ENCODE results near the gene ARHGAP26. TPM values are rescaled to one million over a fixed set of nuclear protein-coding genes. Genes with fewer than 3 reads are reported as not detected.

The ARHGAP26 gene
- polyA plus RNA-seq, 1 donor from 2014 or later = 0.83 TPM

DNA sequence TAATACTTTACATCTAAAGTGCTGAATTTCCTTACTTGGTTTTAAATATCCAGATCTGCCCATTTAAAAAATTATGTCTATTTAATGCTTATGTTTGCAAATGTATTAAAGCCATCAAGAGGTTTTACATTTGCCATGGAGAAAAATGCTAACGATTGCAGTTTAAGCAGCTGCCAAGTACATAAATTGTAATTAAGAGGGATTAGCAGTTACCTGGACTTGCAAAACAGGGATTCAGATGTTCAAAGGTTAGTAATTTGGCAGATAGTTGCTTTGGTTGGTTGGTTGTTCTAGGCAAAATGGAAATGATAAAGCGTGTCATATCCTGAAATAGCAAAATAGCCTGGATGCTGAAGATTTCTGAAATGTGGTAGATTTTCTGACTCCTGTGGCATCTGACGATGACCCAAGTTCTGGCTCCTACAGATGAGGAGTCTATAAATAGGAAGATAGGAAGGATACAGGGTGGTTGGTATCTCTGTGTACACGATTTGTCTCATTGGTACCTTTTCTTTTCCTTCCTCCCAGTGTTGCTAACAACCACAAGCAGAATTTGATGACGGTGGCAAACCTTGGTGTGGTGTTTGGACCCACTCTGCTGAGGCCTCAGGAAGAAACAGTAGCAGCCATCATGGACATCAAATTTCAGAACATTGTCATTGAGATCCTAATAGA, 350.4 kb downstream of the ARHGAP26 start:
- no peaks in the 10 kb centered on the region for H3K9me3 ChIP-seq (ENCODE audit: low read length)
- no peak for TF ChIP-seq SMC3 (conservative IDR thresholded peaks at IDR 0.05; ENCODE audit: poor library complexity)
- TF ChIP-seq EP300 (conservative IDR thresholded peaks at IDR 0.05; ENCODE audit: poor library complexity, severe bottlenecking) = no peak
- TF ChIP-seq, protein P1, sequence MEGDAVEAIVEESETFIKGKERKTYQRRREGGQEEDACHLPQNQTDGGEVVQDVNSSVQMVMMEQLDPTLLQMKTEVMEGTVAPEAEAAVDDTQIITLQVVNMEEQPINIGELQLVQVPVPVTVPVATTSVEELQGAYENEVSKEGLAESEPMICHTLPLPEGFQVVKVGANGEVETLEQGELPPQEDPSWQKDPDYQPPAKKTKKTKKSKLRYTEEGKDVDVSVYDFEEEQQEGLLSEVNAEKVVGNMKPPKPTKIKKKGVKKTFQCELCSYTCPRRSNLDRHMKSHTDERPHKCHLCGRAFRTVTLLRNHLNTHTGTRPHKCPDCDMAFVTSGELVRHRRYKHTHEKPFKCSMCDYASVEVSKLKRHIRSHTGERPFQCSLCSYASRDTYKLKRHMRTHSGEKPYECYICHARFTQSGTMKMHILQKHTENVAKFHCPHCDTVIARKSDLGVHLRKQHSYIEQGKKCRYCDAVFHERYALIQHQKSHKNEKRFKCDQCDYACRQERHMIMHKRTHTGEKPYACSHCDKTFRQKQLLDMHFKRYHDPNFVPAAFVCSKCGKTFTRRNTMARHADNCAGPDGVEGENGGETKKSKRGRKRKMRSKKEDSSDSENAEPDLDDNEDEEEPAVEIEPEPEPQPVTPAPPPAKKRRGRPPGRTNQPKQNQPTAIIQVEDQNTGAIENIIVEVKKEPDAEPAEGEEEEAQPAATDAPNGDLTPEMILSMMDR (IDR thresholded peaks at IDR 0.05; ENCODE audit: poor library complexity, severe bottlenecking) = no peak
- no peak for TF ChIP-seq TAF1 (IDR thresholded peaks at IDR 0.05; ENCODE audit: low read depth)
- no peak for TF ChIP-seq MXI1 (conservative IDR thresholded peaks at IDR 0.05; ENCODE audit: poor library complexity, severe bottlenecking)
- TF ChIP-seq POLR2AphosphoS5 (IDR thresholded peaks at IDR 0.05) = no peak
- TF ChIP-seq RAD21 (conservative IDR thresholded peaks at IDR 0.05) = no peak
- TF ChIP-seq, protein P2, sequence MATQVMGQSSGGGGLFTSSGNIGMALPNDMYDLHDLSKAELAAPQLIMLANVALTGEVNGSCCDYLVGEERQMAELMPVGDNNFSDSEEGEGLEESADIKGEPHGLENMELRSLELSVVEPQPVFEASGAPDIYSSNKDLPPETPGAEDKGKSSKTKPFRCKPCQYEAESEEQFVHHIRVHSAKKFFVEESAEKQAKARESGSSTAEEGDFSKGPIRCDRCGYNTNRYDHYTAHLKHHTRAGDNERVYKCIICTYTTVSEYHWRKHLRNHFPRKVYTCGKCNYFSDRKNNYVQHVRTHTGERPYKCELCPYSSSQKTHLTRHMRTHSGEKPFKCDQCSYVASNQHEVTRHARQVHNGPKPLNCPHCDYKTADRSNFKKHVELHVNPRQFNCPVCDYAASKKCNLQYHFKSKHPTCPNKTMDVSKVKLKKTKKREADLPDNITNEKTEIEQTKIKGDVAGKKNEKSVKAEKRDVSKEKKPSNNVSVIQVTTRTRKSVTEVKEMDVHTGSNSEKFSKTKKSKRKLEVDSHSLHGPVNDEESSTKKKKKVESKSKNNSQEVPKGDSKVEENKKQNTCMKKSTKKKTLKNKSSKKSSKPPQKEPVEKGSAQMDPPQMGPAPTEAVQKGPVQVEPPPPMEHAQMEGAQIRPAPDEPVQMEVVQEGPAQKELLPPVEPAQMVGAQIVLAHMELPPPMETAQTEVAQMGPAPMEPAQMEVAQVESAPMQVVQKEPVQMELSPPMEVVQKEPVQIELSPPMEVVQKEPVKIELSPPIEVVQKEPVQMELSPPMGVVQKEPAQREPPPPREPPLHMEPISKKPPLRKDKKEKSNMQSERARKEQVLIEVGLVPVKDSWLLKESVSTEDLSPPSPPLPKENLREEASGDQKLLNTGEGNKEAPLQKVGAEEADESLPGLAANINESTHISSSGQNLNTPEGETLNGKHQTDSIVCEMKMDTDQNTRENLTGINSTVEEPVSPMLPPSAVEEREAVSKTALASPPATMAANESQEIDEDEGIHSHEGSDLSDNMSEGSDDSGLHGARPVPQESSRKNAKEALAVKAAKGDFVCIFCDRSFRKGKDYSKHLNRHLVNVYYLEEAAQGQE (IDR thresholded peaks at IDR 0.05; ENCODE audit: borderline replicate concordance) = no peak
- no peak for TF ChIP-seq EZH2 (IDR thresholded peaks at IDR 0.05; ENCODE audit: borderline replicate concordance, insufficient read depth, low read length, poor library complexity, severe bottlenecking)
- no peaks in the 10 kb centered on the region for H3K36me3 ChIP-seq (ENCODE audit: insufficient read depth, low read length)
- H3K27ac ChIP-seq (ENCODE audit: low read length) = no peak overlapping the region
- no peaks in the 10 kb centered on the region for H4K20me1 ChIP-seq (ENCODE audit: insufficient read depth)
- no peak overlapping the region for H3K4me2 ChIP-seq (ENCODE audit: low read length)
- no peak overlapping the region for H2AFZ ChIP-seq (ENCODE audit: low read depth, low read length)
- H3F3A ChIP-seq (ENCODE audit: insufficient read depth, low read length, poor library complexity, severe bottlenecking) = no peaks in the 10 kb centered on the region
- no peak overlapping the region for H3K4me3 ChIP-seq (ENCODE audit: low read length)
- no peak overlapping the region for H3K9ac ChIP-seq (ENCODE audit: low read length)
- H3K79me2 ChIP-seq (replicated peaks; ENCODE audit: insufficient read depth, low read length) = no peaks in the 10 kb centered on the region
- H3K27me3 ChIP-seq (ENCODE audit: insufficient read depth, low read depth, low read length) = no peaks in the 10 kb centered on the region
- no peaks in the 10 kb centered on the region for H3K9me2 ChIP-seq (ENCODE audit: insufficient read depth, low read length)

DNA sequence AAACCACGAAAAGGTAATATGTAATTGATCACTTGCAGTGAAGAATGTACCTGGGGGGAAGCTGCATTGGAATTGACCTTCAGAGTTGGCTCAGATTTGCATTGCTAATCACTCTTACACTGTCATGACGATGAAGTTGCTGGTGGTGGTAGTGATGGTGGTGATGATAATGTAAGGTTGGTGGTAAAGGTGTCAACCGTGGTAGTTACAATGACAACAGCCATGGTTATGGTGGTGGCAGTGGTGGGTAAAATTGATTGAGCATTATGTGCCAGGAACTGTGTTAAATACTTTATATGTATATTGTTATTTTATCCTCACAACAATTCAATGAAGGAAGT, 350.9 kb downstream of the ARHGAP26 start:
- Histone ChIP-seq H2AFZ (ENCODE audit: low read depth, low read length) (no peak overlapping the region), H3K9ac (ENCODE audit: low read length) (no peak overlapping the region), H3K27ac (ENCODE audit: low read length) (no peak overlapping the region), H3K27me3 (ENCODE audit: insufficient read depth, low read depth, low read length) (no peaks in the 10 kb centered on the region), H3K4me3 (ENCODE audit: low read length) (no peak overlapping the region), H3F3A (ENCODE audit: insufficient read depth, low read length, poor library complexity, severe bottlenecking) (no peaks in the 10 kb centered on the region), H4K20me1 (ENCODE audit: insufficient read depth) (no peaks in the 10 kb centered on the region), H3K79me2 (replicated peaks; ENCODE audit: insufficient read depth, low read length) (no peaks in the 10 kb centered on the region), H3K36me3 (ENCODE audit: insufficient read depth, low read length) (no peaks in the 10 kb centered on the region), H3K9me3 (ENCODE audit: low read length) (no peaks in the 10 kb centered on the region), H3K9me2 (ENCODE audit: insufficient read depth, low read length) (no peaks in the 10 kb centered on the region), H3K4me2 (ENCODE audit: low read length) (no peak overlapping the region)
- TF ChIP-seq EP300 (conservative IDR thresholded peaks at IDR 0.05; ENCODE audit: poor library complexity, severe bottlenecking) = no peak
- no peak for TF ChIP-seq EZH2 (IDR thresholded peaks at IDR 0.05; ENCODE audit: borderline replicate concordance, insufficient read depth, low read length, poor library complexity, severe bottlenecking)
- TF ChIP-seq, protein P2 (IDR thresholded peaks at IDR 0.05; ENCODE audit: borderline replicate concordance) = no peak
- no peak for TF ChIP-seq MXI1 (conservative IDR thresholded peaks at IDR 0.05; ENCODE audit: poor library complexity, severe bottlenecking)
- TF ChIP-seq, protein P1 (IDR thresholded peaks at IDR 0.05; ENCODE audit: poor library complexity, severe bottlenecking) = no peak
- no peak for TF ChIP-seq TAF1 (IDR thresholded peaks at IDR 0.05; ENCODE audit: low read depth)
- TF ChIP-seq POLR2AphosphoS5 (IDR thresholded peaks at IDR 0.05) = no peak
- no peak for TF ChIP-seq RAD21 (conservative IDR thresholded peaks at IDR 0.05)
- no peak for TF ChIP-seq SMC3 (conservative IDR thresholded peaks at IDR 0.05; ENCODE audit: poor library complexity)
